Spleen (tissue), 7 donors: ENCODE data around the gene C14orf39.

Source experiments
- POLR2AphosphoS5 ChIP-seq, 3 donors: sonication (generic); formaldehyde crosslinking; IDR thresholded peaks; one replicate each; pipeline ENCODE4 v1.5.1; 2017; ENCODE audit warnings: antibody characterized with exemption in 3 of 3
- TF ChIP-seq, protein P1 (sequence below), 11 experiments: fragments of 200-600 bp in 7 of 11; fragments of 450-650 bp in 4 of 11; sonication (generic) in 4 of 11; IDR thresholded peaks in 8 of 11; conservative IDR thresholded peaks in 3 of 11; 1 replicate in 7 of 11; 2 replicates in 4 of 11; pipeline versions ENCODE4 v1.4.0 to v1.8.0; 2016 to 2021; ENCODE audit warnings: antibody characterized with exemption in 11 of 11, inconsistent platforms in 4 of 11, mild to moderate bottlenecking in 1 of 11
- donor health status: DM: no; HTN: no; CAD: no; lungs with moderate emphysema.
- donor health status: DM: no; HTN: no; CAD: no.
- donor health status: DM: no; HTN: no; CAD: no.

GRCh38 chr14:60512126-60512525, 26.3 kb upstream of the C14orf39 start:
- TF ChIP-seq POLR2AphosphoS5 (IDR thresholded peaks at IDR 0.05) = no peak
- TF ChIP-seq, protein P1, sequence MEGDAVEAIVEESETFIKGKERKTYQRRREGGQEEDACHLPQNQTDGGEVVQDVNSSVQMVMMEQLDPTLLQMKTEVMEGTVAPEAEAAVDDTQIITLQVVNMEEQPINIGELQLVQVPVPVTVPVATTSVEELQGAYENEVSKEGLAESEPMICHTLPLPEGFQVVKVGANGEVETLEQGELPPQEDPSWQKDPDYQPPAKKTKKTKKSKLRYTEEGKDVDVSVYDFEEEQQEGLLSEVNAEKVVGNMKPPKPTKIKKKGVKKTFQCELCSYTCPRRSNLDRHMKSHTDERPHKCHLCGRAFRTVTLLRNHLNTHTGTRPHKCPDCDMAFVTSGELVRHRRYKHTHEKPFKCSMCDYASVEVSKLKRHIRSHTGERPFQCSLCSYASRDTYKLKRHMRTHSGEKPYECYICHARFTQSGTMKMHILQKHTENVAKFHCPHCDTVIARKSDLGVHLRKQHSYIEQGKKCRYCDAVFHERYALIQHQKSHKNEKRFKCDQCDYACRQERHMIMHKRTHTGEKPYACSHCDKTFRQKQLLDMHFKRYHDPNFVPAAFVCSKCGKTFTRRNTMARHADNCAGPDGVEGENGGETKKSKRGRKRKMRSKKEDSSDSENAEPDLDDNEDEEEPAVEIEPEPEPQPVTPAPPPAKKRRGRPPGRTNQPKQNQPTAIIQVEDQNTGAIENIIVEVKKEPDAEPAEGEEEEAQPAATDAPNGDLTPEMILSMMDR (IDR thresholded peaks at IDR 0.05 in 8 of 11, conservative IDR thresholded peaks at IDR 0.05 in 3 of 11) = no peak
